Vagina (tissue), 2 donors: ENCODE results near the gene DNAH3. TPM values are rescaled to one million over a fixed set of nuclear protein-coding genes. Genes with fewer than 3 reads are reported as not detected.
"Not testable (repeated sequence)": the region's sequence is repeated elsewhere in the genome, so short reads cannot be mapped to it uniquely, and the experiment has no call there.

Experiments
- DNase-seq, 2 donors: peaks; one replicate each; pipeline ENCODE4 v3.0.0-alpha.2; 2017; ENCODE audit errors: extremely low spot score in 2 of 2
- H3K27ac ChIP-seq: fragments of 200-600 bp; sonication (generic); one replicate; pipeline ENCODE4 v1.5.1; 2019
- H3K27me3 ChIP-seq: fragments of 200-600 bp; sonication (generic); one replicate; pipeline ENCODE4 v1.5.1; 2019
- H3K36me3 ChIP-seq, 2 donors: fragments of 200-600 bp; sonication (generic); one replicate each; pipeline ENCODE4 v1.5.1; 2017 to 2019
- H3K4me1 ChIP-seq: fragments of 200-600 bp; sonication (generic); one replicate; pipeline ENCODE4 v1.5.1; 2019
- H3K4me3 ChIP-seq, 2 donors: fragments of 200-600 bp; sonication (generic); 1 replicate in 1 of 2; 2 replicates in 1 of 2; pipeline ENCODE4 v1.5.1; 2016 to 2019
- H3K9me3 ChIP-seq: fragments of 200-600 bp; sonication (generic); one replicate; pipeline ENCODE4 v1.5.1; 2019
- CTCF ChIP-seq, 3 experiments: fragments of 450-650 bp in 2 of 3; fragments of 200-600 bp in 1 of 3; sonication (generic) in 1 of 3; IDR thresholded peaks; one replicate each; pipeline ENCODE4 v1.5.1; 2017 to 2019; ENCODE audit warnings: antibody characterized with exemption in 3 of 3, mild to moderate bottlenecking in 2 of 3, moderate library complexity in 2 of 3
- POLR2A ChIP-seq, 2 donors: fragments of 450-650 bp; IDR thresholded peaks; one replicate each; pipeline ENCODE4 v1.6.1; 2017; ENCODE audit warnings: antibody characterized with exemption in 2 of 2, mild to moderate bottlenecking in 2 of 2, moderate library complexity in 2 of 2
- POLR2AphosphoS5 ChIP-seq, 2 donors: sonication (generic); formaldehyde crosslinking; IDR thresholded peaks; one replicate each; pipeline ENCODE4 v1.9.0; 2017; ENCODE audit warnings: antibody characterized with exemption in 2 of 2, mild to moderate bottlenecking in 2 of 2, low read depth in 1 of 2; ENCODE audit not compliant: insufficient read depth in 1 of 2
- intact Hi-C: fragments of 100-400 bp; cut with DNase I; formaldehyde crosslinking; loops from one replicate; pipeline ENCODE4 v1.15.1; 2023
- total RNA-seq: library from RNA; depleted of rRNA; stranded (reverse); fragments of >200 nt; gene quantifications from one replicate; pipeline ENCODE4 v1.2.3, GENCODE V29; 2016

Gene DNAH3
- total RNA-seq, 1 donor from 2014 or later = 0.25 TPM

- peak overlapping the region; percentile 94 for H3K27ac ChIP-seq
- no peak for TF ChIP-seq CTCF (IDR thresholded peaks at IDR 0.05)
- no peak for TF ChIP-seq POLR2AphosphoS5 (IDR thresholded peaks at IDR 0.05; ENCODE audit: insufficient read depth in 1 of 2, low read depth in 1 of 2)
- no peak for TF ChIP-seq POLR2A (IDR thresholded peaks at IDR 0.05)
- H3K4me3 ChIP-seq = peak overlapping the region in 1 of 2 donors; percentile 74
- H3K27me3 ChIP-seq = no peaks in the 10 kb centered on the region
- no peaks in the 10 kb centered on the region for H3K9me3 ChIP-seq
- DNase-seq = no peak
- H3K36me3 ChIP-seq = no peaks in the 10 kb centered on the region
- peaks cover 50% of the 10 kb centered on the region for H3K4me1 ChIP-seq
- intact Hi-C loops = loop anchor here (5.0 kb wide), 1 partner anchor 145 kb away; no protein-coding TSS in a partner anchor
Measured at GRCh38 chr16:21157632-21158031, 7.0 kb upstream of the DNAH3 start.

GRCh38 chr16:21156767-21157467 lies 6.3 kb upstream of the DNAH3 start:
- DNase-seq = no peak
- peak in 1 of 2 donors; percentile 18 for TF ChIP-seq POLR2AphosphoS5 (IDR thresholded peaks at IDR 0.05; ENCODE audit: insufficient read depth in 1 of 2, low read depth in 1 of 2)
- peak; percentile 44 to 49 (median 49) for TF ChIP-seq CTCF (IDR thresholded peaks at IDR 0.05)
- no peak for TF ChIP-seq POLR2A (IDR thresholded peaks at IDR 0.05)
- intact Hi-C loops = loop anchor here (5.0 kb wide), 1 partner anchor 145 kb away; no protein-coding TSS in a partner anchor

GRCh38 chr16:21156011-21156410 lies 5.4 kb upstream of the DNAH3 start:
- intact Hi-C loops = loop anchor here (5.0 kb wide), 1 partner anchor 146 kb away; no protein-coding TSS in a partner anchor
- not testable (repeated sequence) for DNase-seq, H3K36me3 ChIP-seq, H3K27ac ChIP-seq, H3K9me3 ChIP-seq, H3K4me3 ChIP-seq, H3K27me3 ChIP-seq
- peaks cover 34% of the 10 kb centered on the region for H3K4me1 ChIP-seq

More at GRCh38 chr16:21156767-21157467, 6.3 kb upstream of the DNAH3 start:
- Histone ChIP-seq H3K4me1 (peaks cover 43% of the 10 kb centered on the region), H3K27ac (peak overlapping the region; percentile 94), H3K4me3 (no peak overlapping the region), H3K9me3 (no peaks in the 10 kb centered on the region), H3K36me3 (no peaks in the 10 kb centered on the region), H3K27me3 (no peaks in the 10 kb centered on the region)

GRCh38 chr16:21153124-21153729 lies 2.6 kb upstream of the DNAH3 start:
- H3K27me3 ChIP-seq, intact Hi-C loops, H3K36me3 ChIP-seq, H3K4me3 ChIP-seq, H3K27ac ChIP-seq, DNase-seq, H3K9me3 ChIP-seq: not testable (repeated sequence)
- H3K4me1 ChIP-seq = peaks cover 23% of the 10 kb centered on the region

- H3K4me3 ChIP-seq, H3K27me3 ChIP-seq, intact Hi-C loops, H3K27ac ChIP-seq, H3K9me3 ChIP-seq, H3K36me3 ChIP-seq, DNase-seq: not testable (repeated sequence)
- H3K4me1 ChIP-seq = peaks cover 15% of the 10 kb centered on the region
Measured at GRCh38 chr16:21152160-21153030, 1.7 kb upstream of the DNAH3 start.

- no peaks in the 10 kb centered on the region for H3K27me3 ChIP-seq
- no peak overlapping the region for H3K4me3 ChIP-seq
- TF ChIP-seq CTCF (IDR thresholded peaks at IDR 0.05) = no peak
- TF ChIP-seq POLR2A (IDR thresholded peaks at IDR 0.05) = no peak
- TF ChIP-seq POLR2AphosphoS5 (IDR thresholded peaks at IDR 0.05; ENCODE audit: insufficient read depth in 1 of 2, low read depth in 1 of 2) = no peak
- intact Hi-C loops = no loop called here
- DNase-seq = no peak
- no peaks in the 10 kb centered on the region for H3K36me3 ChIP-seq
- H3K27ac ChIP-seq = no peak overlapping the region
- H3K4me1 ChIP-seq = peaks cover 6% of the 10 kb centered on the region
- no peaks in the 10 kb centered on the region for H3K9me3 ChIP-seq
Measured at GRCh38 chr16:21145738-21146137, 4.9 kb downstream of the DNAH3 start.
